ENCODE measurements around the gene DUSP1. TPM values are rescaled to one million over a fixed set of nuclear protein-coding genes. Genes with fewer than 3 reads are reported as not detected.

Gene DUSP1
- total and polyA plus RNA-seq, 9 of the 15 experiments (the other 6 are each of a cell fraction or from before 2014, with no cell fraction given), result 2.1 to 14.2 (median 8.5) TPM

- TF ChIP-seq MCM7 (IDR thresholded peaks at IDR 0.05) (no peak), CREBBP (IDR thresholded peaks at IDR 0.05; ENCODE audit: low read depth, low read length) (no peak), TGIF2 (CRISPR knock-in tag; IDR thresholded peaks at IDR 0.05) (peak; percentile 89; the same call in 1 of the 2 replicates), CBX5 (IDR thresholded peaks at IDR 0.05; ENCODE audit: borderline replicate concordance, low read depth) (no peak), MEF2D (tag; conservative IDR thresholded peaks at IDR 0.05; ENCODE audit: low read depth) (0 out of 2 replicates have a peak, but pooled peaks have one; percentile 20), CREB1 (IDR thresholded peaks at IDR 0.05) (peak; percentile 92), CREB1 (CRISPR knock-in tag; IDR thresholded peaks at IDR 0.05) (peak; percentile 92), YBX1 (IDR thresholded peaks at IDR 0.05) (no peak), CUX1 (CRISPR knock-in tag; IDR thresholded peaks at IDR 0.05) (no peak), CTCFL (IDR thresholded peaks at IDR 0.05; ENCODE audit: borderline replicate concordance, insufficient read depth, low read depth, low read length, poor library complexity, severe bottlenecking) (peak; percentile 90), ZNF3 (CRISPR knock-in tag; IDR thresholded peaks at IDR 0.05) (no peak), MEIS2 (IDR thresholded peaks at IDR 0.05; ENCODE audit: partially characterized antibody) (peak; percentile 5), TAF1 (IDR thresholded peaks at IDR 0.05; ENCODE audit: control insufficient read depth, extremely low read depth, insufficient read depth, low read length, severe bottlenecking) (peak; percentile 98), ELK3 (CRISPR knock-in tag; IDR thresholded peaks at IDR 0.05) (no peak), VEZF1 (CRISPR knock-in tag; IDR thresholded peaks at IDR 0.05) (peak; percentile 98)
Measured at GRCh38 chr5:172770675-172771438, at the start of gene DUSP1 (continued).
